ENCODE data around the gene BEX4. TPM values are rescaled to one million over a fixed set of nuclear protein-coding genes. Genes with fewer than 3 reads are reported as not detected.
A peak's percentile ranks its signal among the peaks of the same experiment; 100 is the strongest.
"Not testable (repeated sequence)": the region's sequence is repeated elsewhere in the genome, so short reads cannot be mapped to it uniquely, and the experiment has no call there.

BEX4 gene, protein sequence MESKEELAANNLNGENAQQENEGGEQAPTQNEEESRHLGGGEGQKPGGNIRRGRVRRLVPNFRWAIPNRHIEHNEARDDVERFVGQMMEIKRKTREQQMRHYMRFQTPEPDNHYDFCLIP
- 40.2 to 46.1 TPM (median 45.3 TPM) in 3 replicates for total RNA-seq
- long read RNA-seq, transcript BEX4-202 (3 exons, 1,328 nt): major isoform, 62 of 73 reads
- long read RNA-seq, partial matches to known transcripts: 1 of 73 reads
- long read RNA-seq, other reads (novel, unspliced or antisense): 10 of 73 reads

DNA sequence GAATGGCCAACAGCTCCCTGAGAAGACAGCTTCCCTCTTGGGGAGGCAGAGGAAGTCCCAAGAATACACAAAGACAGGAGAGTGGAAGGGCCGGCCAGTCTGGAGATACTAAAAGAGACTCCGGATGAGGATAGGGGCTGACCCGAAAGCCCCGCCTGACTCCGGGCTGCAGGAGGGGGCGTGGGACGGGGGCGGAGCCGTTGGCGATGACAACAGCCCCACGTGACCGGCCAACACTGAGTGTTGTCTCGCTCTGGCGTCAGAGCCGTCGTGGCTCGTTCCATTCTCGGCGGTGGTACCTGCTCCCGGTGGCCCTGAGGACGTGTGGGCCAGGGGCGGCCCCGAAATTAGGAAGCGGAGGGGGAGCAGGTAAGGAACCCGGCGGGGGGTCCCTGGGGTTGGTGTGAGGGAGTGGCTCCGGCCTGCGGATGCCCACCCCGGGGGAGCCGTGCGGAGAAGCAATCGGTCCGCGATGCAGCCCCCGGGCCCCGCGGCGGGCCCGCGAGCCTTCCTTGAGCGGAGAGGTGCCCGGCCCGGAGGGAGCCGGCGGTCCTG, at the start of gene BEX4:
Gene BEX4, plus strand, starts transcription at position 239 of the 555 bp plus-strand sequence. CDS start 1,046 bp downstream, outside the sequence.
- peaks cover 3% of the 10 kb centered on the region for H3K36me3 Mint-ChIP-seq (ENCODE audit: low read depth)
- DNase-seq (ENCODE audit: low spot score): peak; percentile 92
- TF ChIP-seq, protein P1, sequence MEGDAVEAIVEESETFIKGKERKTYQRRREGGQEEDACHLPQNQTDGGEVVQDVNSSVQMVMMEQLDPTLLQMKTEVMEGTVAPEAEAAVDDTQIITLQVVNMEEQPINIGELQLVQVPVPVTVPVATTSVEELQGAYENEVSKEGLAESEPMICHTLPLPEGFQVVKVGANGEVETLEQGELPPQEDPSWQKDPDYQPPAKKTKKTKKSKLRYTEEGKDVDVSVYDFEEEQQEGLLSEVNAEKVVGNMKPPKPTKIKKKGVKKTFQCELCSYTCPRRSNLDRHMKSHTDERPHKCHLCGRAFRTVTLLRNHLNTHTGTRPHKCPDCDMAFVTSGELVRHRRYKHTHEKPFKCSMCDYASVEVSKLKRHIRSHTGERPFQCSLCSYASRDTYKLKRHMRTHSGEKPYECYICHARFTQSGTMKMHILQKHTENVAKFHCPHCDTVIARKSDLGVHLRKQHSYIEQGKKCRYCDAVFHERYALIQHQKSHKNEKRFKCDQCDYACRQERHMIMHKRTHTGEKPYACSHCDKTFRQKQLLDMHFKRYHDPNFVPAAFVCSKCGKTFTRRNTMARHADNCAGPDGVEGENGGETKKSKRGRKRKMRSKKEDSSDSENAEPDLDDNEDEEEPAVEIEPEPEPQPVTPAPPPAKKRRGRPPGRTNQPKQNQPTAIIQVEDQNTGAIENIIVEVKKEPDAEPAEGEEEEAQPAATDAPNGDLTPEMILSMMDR (IDR thresholded peaks at IDR 0.05): no peak
- H3K9me3 Mint-ChIP-seq (ENCODE audit: low read depth): peaks cover 3% of the 10 kb centered on the region
- no peaks in the 10 kb centered on the region for H3K27me3 Mint-ChIP-seq (ENCODE audit: low read depth)
- H3K4me1 Mint-ChIP-seq (ENCODE audit: low read depth): peaks cover 7% of the 10 kb centered on the region
- H3K4me3 Mint-ChIP-seq (ENCODE audit: unreplicated experiment): peak within 1 kb of the TSS; percentile 80
- H3K27ac Mint-ChIP-seq (ENCODE audit: unreplicated experiment): peak within 1 kb of the TSS; percentile 94

DNA sequence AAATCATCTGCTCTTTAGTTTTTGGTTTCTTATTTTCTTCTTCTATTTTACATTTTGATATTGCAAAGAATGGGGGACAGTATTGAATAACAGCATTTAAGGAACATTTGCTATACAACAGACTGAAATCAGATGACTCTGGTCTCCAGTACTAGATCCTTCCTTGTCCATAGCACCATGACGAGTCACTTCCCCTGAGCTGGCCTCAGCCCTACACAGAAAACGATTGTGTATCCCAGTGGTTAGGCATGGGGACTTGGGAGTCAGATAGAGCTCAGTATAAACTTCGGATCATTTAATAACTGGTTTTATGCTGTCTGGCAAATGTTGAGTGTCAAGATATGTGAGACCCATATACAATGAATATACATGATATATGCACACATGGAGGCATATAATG, 44.7 kb upstream of the BEX4 start:
- DNase-seq (ENCODE audit: low spot score): no peak
- H3K36me3 Mint-ChIP-seq (ENCODE audit: low read depth): no peaks in the 10 kb centered on the region
- no peaks in the 10 kb centered on the region for H3K27me3 Mint-ChIP-seq (ENCODE audit: low read depth)
- H3K4me1 Mint-ChIP-seq (ENCODE audit: low read depth): no peaks in the 10 kb centered on the region
- TF ChIP-seq, protein P1 (IDR thresholded peaks at IDR 0.05): no peak
- no peak overlapping the region for H3K4me3 Mint-ChIP-seq (ENCODE audit: unreplicated experiment)
- H3K27ac Mint-ChIP-seq (ENCODE audit: unreplicated experiment): no peak overlapping the region
- no peaks in the 10 kb centered on the region for H3K9me3 Mint-ChIP-seq (ENCODE audit: low read depth)

- H3K27me3 Mint-ChIP-seq (ENCODE audit: low read depth): no peaks in the 10 kb centered on the region
- TF ChIP-seq, protein P1 (IDR thresholded peaks at IDR 0.05): no peak
- peaks cover 4% of the 10 kb centered on the region for H3K4me1 Mint-ChIP-seq (ENCODE audit: low read depth)
- H3K9me3 Mint-ChIP-seq (ENCODE audit: low read depth): no peaks in the 10 kb centered on the region
- no peak overlapping the region for H3K27ac Mint-ChIP-seq (ENCODE audit: unreplicated experiment)
- H3K4me3 Mint-ChIP-seq (ENCODE audit: unreplicated experiment): no peak overlapping the region
- DNase-seq (ENCODE audit: low spot score): no peak
- no peaks in the 10 kb centered on the region for H3K36me3 Mint-ChIP-seq (ENCODE audit: low read depth)
Measured at GRCh38 chrX:103171353-103171752, 43.6 kb upstream of the BEX4 start.

- not testable (repeated sequence) for DNase-seq (ENCODE audit: low spot score); H3K27ac Mint-ChIP-seq (ENCODE audit: unreplicated experiment); H3K36me3 Mint-ChIP-seq (ENCODE audit: low read depth); H3K27me3 Mint-ChIP-seq (ENCODE audit: low read depth); H3K4me3 Mint-ChIP-seq (ENCODE audit: unreplicated experiment); H3K9me3 Mint-ChIP-seq (ENCODE audit: low read depth); H3K4me1 Mint-ChIP-seq (ENCODE audit: low read depth)
Measured at GRCh38 chrX:103175256-103175655, 39.7 kb upstream of the BEX4 start.

- peaks cover 4% of the 10 kb centered on the region for H3K27me3 Mint-ChIP-seq (ENCODE audit: low read depth)
- H3K4me3 Mint-ChIP-seq (ENCODE audit: unreplicated experiment): peak overlapping the region; percentile 69
- H3K9me3 Mint-ChIP-seq (ENCODE audit: low read depth): no peaks in the 10 kb centered on the region
- TF ChIP-seq, protein P1 (IDR thresholded peaks at IDR 0.05): peak; percentile 87
- peaks cover 4% of the 10 kb centered on the region for H3K4me1 Mint-ChIP-seq (ENCODE audit: low read depth)
- no peak overlapping the region for H3K27ac Mint-ChIP-seq (ENCODE audit: unreplicated experiment)
- no peaks in the 10 kb centered on the region for H3K36me3 Mint-ChIP-seq (ENCODE audit: low read depth)
- no peak for DNase-seq (ENCODE audit: low spot score)
Measured at GRCh38 chrX:103175944-103176753, 38.8 kb upstream of the BEX4 start.

Data from chondrocyte (in vitro differentiated cells).